SK-N-SH (cell line): Measurements from ENCODE around the gene ZPBP.

Source experiments
- CTCF ChIP-seq: fragments of 200-600 bp; sonication (generic); IDR thresholded peaks from 2 replicates; pipeline ENCODE4 v1.6.1; 2017; ENCODE audit warnings: antibody characterized with exemption, mild to moderate bottlenecking, moderate library complexity
- EP300 ChIP-seq, 2 experiments: IDR thresholded peaks; 2 replicates each; pipeline versions ENCODE4 v1.4.0 to v1.6.1; 2012; ENCODE audit warnings: borderline replicate concordance in 1 of 2, low read depth in 1 of 2, low read length in 1 of 2
- FOXJ3 ChIP-seq: sonication (generic); formaldehyde crosslinking; IDR thresholded peaks from 2 replicates; pipeline ENCODE4 v1.5.1; 2020; ENCODE audit warnings: mild to moderate bottlenecking, missing genetic modification reagents
- GABPA ChIP-seq: IDR thresholded peaks from 2 replicates; pipeline ENCODE4 v1.4.0; 2012; ENCODE audit warnings: low read depth, mild to moderate bottlenecking
- RFX5 ChIP-seq: IDR thresholded peaks from 2 replicates; pipeline ENCODE4 v1.6.1; 2012; ENCODE audit warnings: mild to moderate bottlenecking, improper control_type of control experiment, low read length
- ZBTB33 ChIP-seq: IDR thresholded peaks from 2 replicates; pipeline ENCODE4 v1.4.0; 2012; ENCODE audit warnings: low read depth, borderline replicate concordance

DNA sequence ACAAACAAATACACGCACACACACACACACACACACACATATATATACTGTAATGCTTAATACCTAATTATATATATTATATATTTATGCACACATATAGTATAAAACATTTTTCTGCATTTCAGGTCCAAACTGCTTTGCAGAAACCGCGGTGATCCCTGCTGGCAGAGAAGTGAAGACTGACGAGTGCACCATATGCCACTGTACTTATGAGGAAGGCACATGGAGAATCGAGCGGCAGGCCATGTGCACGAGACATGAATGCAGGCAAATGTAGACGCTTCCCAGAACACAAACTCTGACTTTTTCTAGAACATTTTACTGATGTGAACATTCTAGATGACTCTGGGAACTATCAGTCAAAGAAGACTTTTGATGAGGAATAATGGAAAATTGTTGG is 181.1 kb downstream of the ZPBP start:
- TF ChIP-seq FOXJ3 (CRISPR knock-in tag) = no peak
- no peak for TF ChIP-seq CTCF
- no peak for TF ChIP-seq EP300 (IDR thresholded peaks at IDR 0.05; ENCODE audit: borderline replicate concordance in 1 of 2, low read depth in 1 of 2, low read length in 1 of 2)
- TF ChIP-seq GABPA = no peak
- no peak for TF ChIP-seq RFX5
- TF ChIP-seq ZBTB33 = no peak
